WERI-Rb-1 (cell line): ENCODE results near the gene NPHP3.

ENCODE experiments used
- DNase-seq: peaks from one replicate; pipeline ENCODE4 v3.0.0-alpha.2; 2020
- H3K27ac ChIP-seq: fragments of 250-450 bp; sonication (Bioruptor Pico); 2 replicates; pipeline ENCODE4 v1.5.1; 2020; ENCODE audit warnings: mild to moderate bottlenecking, moderate library complexity
- H3K27me3 ChIP-seq: fragments of 250-450 bp; sonication (Bioruptor Pico); 2 replicates; pipeline ENCODE4 v1.5.1; 2021; ENCODE audit warnings: mild to moderate bottlenecking, low read depth, moderate library complexity; ENCODE audit not compliant: insufficient read depth, severe bottlenecking
- H3K36me3 ChIP-seq: fragments of 250-450 bp; sonication (Bioruptor Pico); 2 replicates; pipeline ENCODE4 v1.5.1; 2020; ENCODE audit warnings: mild to moderate bottlenecking, moderate library complexity
- H3K4me3 ChIP-seq: 2 replicates; pipeline ENCODE4 v1.5.1; 2011; ENCODE audit warnings: low read depth, mild to moderate bottlenecking, control low read depth, low read length
- H3K9me3 ChIP-seq: fragments of 250-450 bp; sonication (Bioruptor Pico); 2 replicates; pipeline ENCODE4 v1.5.1; 2021; ENCODE audit warnings: mild to moderate bottlenecking, moderate library complexity; ENCODE audit not compliant: severe bottlenecking
- TF ChIP-seq, protein P1 (sequence below): IDR thresholded peaks from 2 replicates; pipeline ENCODE4 v1.5.1; 2011; ENCODE audit warnings: low read depth, mild to moderate bottlenecking, control low read depth, inconsistent platforms, low read length

Gene NPHP3

DNA sequence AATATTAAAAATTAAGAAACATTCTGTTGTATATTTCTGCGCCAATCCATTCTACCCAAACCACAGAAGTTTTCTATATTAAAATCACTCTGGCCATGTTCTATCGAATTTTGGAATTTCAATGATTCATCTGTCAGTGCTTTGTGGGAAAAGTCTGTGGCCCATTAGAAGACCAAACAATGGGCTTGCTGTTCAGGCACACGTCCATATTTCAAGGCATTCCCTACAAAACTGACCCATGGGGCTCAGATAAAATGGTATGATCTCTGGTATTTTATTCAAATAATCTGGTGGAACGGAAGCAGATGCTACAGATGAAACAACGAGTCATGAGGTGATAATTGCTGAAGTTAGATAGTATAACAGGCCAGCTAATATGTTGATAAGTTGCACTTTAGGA, 12.4 kb downstream of the NPHP3 start:
- H3K36me3 ChIP-seq, result peaks cover 8% of the 10 kb centered on the region
- no peaks in the 10 kb centered on the region for H3K9me3 ChIP-seq
- H3K27ac ChIP-seq, result no peak overlapping the region
- no peaks in the 10 kb centered on the region for H3K27me3 ChIP-seq
- TF ChIP-seq, protein P1, sequence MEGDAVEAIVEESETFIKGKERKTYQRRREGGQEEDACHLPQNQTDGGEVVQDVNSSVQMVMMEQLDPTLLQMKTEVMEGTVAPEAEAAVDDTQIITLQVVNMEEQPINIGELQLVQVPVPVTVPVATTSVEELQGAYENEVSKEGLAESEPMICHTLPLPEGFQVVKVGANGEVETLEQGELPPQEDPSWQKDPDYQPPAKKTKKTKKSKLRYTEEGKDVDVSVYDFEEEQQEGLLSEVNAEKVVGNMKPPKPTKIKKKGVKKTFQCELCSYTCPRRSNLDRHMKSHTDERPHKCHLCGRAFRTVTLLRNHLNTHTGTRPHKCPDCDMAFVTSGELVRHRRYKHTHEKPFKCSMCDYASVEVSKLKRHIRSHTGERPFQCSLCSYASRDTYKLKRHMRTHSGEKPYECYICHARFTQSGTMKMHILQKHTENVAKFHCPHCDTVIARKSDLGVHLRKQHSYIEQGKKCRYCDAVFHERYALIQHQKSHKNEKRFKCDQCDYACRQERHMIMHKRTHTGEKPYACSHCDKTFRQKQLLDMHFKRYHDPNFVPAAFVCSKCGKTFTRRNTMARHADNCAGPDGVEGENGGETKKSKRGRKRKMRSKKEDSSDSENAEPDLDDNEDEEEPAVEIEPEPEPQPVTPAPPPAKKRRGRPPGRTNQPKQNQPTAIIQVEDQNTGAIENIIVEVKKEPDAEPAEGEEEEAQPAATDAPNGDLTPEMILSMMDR, result no peak
- DNase-seq, result no peak
- no peak overlapping the region for H3K4me3 ChIP-seq

- Histone ChIP-seq H3K27me3 (no peaks in the 10 kb centered on the region), H3K9me3 (no peaks in the 10 kb centered on the region), H3K36me3 (peaks cover 29% of the 10 kb centered on the region), H3K4me3 (no peak overlapping the region), H3K27ac (no peak overlapping the region)
- no peak for DNase-seq
- TF ChIP-seq, protein P1, result no peak
These were observed 18.5 kb downstream of the NPHP3 start for GRCh38 chr3:132703733-132704132.

GRCh38 chr3:132695422-132695821, 26.8 kb downstream of the NPHP3 start:
- peaks cover 27% of the 10 kb centered on the region for H3K36me3 ChIP-seq
- no peak overlapping the region for H3K27ac ChIP-seq
- TF ChIP-seq, protein P1, result no peak

DNA sequence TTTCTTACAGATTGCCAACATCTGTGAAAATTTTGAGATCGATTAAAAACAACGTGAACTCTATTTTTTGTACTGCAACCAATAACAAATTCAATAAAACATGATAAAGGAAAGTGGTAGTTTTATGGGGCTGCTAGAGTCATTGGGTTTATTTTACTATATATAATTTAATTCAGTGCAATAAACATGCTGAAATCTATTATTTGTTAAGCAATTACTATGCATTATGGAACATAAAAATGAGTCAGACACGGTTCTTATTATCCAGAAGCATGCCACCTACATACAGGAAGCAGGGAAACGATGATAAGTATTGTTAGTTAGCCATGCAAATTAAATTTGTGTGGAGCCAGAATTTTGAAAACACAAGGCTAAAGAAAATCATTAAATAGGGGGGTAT, 27.2 kb downstream of the NPHP3 start:
- TF ChIP-seq, protein P1, result no peak
- no peaks in the 10 kb centered on the region for H3K27me3 ChIP-seq
- H3K4me3 ChIP-seq, result no peak overlapping the region
- H3K27ac ChIP-seq, result no peak overlapping the region
- H3K36me3 ChIP-seq, result peaks cover 27% of the 10 kb centered on the region
- H3K9me3 ChIP-seq, result no peaks in the 10 kb centered on the region
- DNase-seq, result no peak

More at GRCh38 chr3:132695422-132695821, 26.8 kb downstream of the NPHP3 start:
- no peaks in the 10 kb centered on the region for H3K9me3 ChIP-seq
- H3K4me3 ChIP-seq, result no peak overlapping the region
- H3K27me3 ChIP-seq, result no peaks in the 10 kb centered on the region
- no peak for DNase-seq

- TF ChIP-seq, protein P1, result no peak
- Histone ChIP-seq H3K27ac (no peak overlapping the region), H3K4me3 (no peak overlapping the region), H3K9me3 (no peaks in the 10 kb centered on the region), H3K36me3 (peaks cover 37% of the 10 kb centered on the region), H3K27me3 (no peaks in the 10 kb centered on the region)
- DNase-seq, result no peak
These were observed 32.2 kb downstream of the NPHP3 start for GRCh38 chr3:132690040-132690439.

DNA sequence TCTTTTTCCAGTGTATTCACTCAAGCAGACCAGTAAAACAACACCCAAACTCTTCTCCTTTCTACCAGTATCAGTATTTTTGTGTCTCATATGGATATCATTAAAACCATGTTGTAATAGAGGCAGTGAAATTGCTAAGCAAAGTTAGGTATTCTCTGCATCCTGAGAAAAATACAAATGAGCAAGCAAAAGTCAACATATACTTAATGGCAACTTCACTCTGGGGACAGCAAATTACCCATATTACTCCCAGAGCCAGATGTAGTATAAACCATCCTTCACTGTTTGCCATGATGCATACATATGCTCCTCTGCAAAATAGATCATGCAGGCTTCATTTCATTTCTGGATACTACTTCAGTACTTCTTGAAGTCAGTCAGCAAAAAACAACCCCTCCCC, 40.0 kb downstream of the NPHP3 start:
- Histone ChIP-seq H3K4me3 (no peak overlapping the region), H3K27me3 (no peaks in the 10 kb centered on the region), H3K9me3 (no peaks in the 10 kb centered on the region), H3K27ac (no peak overlapping the region), H3K36me3 (peaks cover 16% of the 10 kb centered on the region)
- TF ChIP-seq, protein P1, result no peak
- no peak for DNase-seq
